OCI-LY3 (cell line): ENCODE measurements around the gene ANP32E.
"Not testable (repeated sequence)": the region's sequence is repeated elsewhere in the genome, so short reads cannot be mapped to it uniquely, and the experiment has no call there.

ENCODE experiments used
- EZH2phosphoT487 ChIP-seq: fragments of 200-600 bp; shearing (Covaris generic); IDR thresholded peaks from 2 replicates; pipeline ENCODE4 v1.6.1; 2018; ENCODE audit warnings: antibody characterized with exemption, mixed run types, low read depth
- TF ChIP-seq, protein P1 (sequence below): fragments of 200-600, 300-600 bp; sonication (generic); IDR thresholded peaks from 2 replicates; pipeline ENCODE4 v1.5.1; 2014; ENCODE audit warnings: antibody characterized with exemption, low read length, low read depth

DNA sequence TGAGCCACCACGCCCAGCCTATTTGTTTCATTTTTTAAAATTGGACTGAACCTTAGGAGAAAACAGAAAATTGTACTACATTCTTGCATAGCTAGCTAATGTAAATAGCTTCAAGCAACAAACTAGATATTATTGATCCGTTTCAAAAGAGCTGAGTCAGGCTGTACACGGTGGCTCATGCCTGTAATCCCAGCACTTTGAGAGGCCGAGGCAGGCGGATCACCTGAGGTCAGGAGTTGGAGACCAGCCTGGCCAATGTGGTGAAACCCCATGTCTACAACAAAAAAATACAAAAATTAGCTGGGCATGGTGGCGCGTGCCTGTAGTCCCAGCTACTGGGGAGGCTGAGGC is 49.5 kb downstream of the ANP32E start:
- TF ChIP-seq, protein P1, sequence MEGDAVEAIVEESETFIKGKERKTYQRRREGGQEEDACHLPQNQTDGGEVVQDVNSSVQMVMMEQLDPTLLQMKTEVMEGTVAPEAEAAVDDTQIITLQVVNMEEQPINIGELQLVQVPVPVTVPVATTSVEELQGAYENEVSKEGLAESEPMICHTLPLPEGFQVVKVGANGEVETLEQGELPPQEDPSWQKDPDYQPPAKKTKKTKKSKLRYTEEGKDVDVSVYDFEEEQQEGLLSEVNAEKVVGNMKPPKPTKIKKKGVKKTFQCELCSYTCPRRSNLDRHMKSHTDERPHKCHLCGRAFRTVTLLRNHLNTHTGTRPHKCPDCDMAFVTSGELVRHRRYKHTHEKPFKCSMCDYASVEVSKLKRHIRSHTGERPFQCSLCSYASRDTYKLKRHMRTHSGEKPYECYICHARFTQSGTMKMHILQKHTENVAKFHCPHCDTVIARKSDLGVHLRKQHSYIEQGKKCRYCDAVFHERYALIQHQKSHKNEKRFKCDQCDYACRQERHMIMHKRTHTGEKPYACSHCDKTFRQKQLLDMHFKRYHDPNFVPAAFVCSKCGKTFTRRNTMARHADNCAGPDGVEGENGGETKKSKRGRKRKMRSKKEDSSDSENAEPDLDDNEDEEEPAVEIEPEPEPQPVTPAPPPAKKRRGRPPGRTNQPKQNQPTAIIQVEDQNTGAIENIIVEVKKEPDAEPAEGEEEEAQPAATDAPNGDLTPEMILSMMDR: not testable (repeated sequence)
- TF ChIP-seq EZH2phosphoT487: not testable (repeated sequence)
